ENCODE results near the gene KRTAP10-7. TPM values are rescaled to one million over a fixed set of nuclear protein-coding genes. Genes with fewer than 3 reads are reported as not detected.
A peak's percentile ranks its signal among the peaks of the same experiment; 100 is the strongest.
"Not testable (repeated sequence)": the region's sequence is repeated elsewhere in the genome, so short reads cannot be mapped to it uniquely, and the experiment has no call there.

KRTAP10-7 gene
- polyA plus RNA-seq, 3 donors: not detected

DNA sequence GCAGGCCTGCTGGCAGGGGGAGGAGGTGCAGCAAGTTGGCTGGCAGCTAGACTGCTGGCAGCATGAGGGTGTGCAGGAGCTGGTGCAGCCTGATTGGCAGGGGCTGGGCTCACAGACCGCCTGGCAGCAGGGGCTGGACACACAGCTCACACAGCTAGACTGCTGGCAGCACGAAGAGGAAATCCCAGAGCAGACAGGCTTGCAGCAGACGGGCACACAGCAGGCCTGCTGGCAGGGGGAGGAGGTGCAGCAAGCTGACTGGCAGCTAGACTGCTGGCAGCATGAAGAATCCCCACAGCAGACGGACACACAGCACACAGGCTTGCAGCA, 8.6 kb upstream of the KRTAP10-7 start:
- H3K9me3 Mint-ChIP-seq; H3K4me3 Mint-ChIP-seq; H3K4me3 ChIP-seq (replicated peaks in 1 of 3; ENCODE audit: low read depth in 2 of 3, low read length in 3 of 3); H3K27ac Mint-ChIP-seq; DNase-seq; H2AFZ ChIP-seq (ENCODE audit: insufficient read depth, low read depth, low read length, poor library complexity, severe bottlenecking); H3K9ac ChIP-seq (ENCODE audit: insufficient read depth, low read length, poor library complexity, severe bottlenecking); H3K9me3 ChIP-seq (replicated peaks in 1 of 2; ENCODE audit: control insufficient read depth in 1 of 2, insufficient read depth in 1 of 2, low read length in 2 of 2); H3K36me3 Mint-ChIP-seq; H3K4me1 ChIP-seq (ENCODE audit: control insufficient read depth in 1 of 2, insufficient read depth in 2 of 2, low read length in 2 of 2); H3K36me3 ChIP-seq (replicated peaks in 1 of 2; ENCODE audit: control insufficient read depth in 1 of 2, insufficient read depth in 2 of 2, low read length in 2 of 2); H4K20me1 ChIP-seq (ENCODE audit: insufficient read depth, low read length); H3K4me2 ChIP-seq (replicated peaks; ENCODE audit: extremely low read depth, low read length, poor library complexity, severe bottlenecking); H3K27ac ChIP-seq (ENCODE audit: low read depth in 1 of 2, low read length in 2 of 2); H3K27me3 ChIP-seq (ENCODE audit: control insufficient read depth in 2 of 2, insufficient read depth in 2 of 2, low read length in 2 of 2); intact Hi-C loops (cut with micrococcal nuclease); H3K4me1 Mint-ChIP-seq; H3K79me2 ChIP-seq (ENCODE audit: insufficient read depth, low read length): not testable (repeated sequence)
- peaks cover 2 to 30% (median 8%) of the 10 kb centered on the region in 3 donors for H3K27me3 Mint-ChIP-seq (ENCODE audit: low read depth in 3 of 3)
- WGBS (ENCODE audit: insufficient coverage): no CpG with 5 or more reads among the region's 4 CpGs

DNA sequence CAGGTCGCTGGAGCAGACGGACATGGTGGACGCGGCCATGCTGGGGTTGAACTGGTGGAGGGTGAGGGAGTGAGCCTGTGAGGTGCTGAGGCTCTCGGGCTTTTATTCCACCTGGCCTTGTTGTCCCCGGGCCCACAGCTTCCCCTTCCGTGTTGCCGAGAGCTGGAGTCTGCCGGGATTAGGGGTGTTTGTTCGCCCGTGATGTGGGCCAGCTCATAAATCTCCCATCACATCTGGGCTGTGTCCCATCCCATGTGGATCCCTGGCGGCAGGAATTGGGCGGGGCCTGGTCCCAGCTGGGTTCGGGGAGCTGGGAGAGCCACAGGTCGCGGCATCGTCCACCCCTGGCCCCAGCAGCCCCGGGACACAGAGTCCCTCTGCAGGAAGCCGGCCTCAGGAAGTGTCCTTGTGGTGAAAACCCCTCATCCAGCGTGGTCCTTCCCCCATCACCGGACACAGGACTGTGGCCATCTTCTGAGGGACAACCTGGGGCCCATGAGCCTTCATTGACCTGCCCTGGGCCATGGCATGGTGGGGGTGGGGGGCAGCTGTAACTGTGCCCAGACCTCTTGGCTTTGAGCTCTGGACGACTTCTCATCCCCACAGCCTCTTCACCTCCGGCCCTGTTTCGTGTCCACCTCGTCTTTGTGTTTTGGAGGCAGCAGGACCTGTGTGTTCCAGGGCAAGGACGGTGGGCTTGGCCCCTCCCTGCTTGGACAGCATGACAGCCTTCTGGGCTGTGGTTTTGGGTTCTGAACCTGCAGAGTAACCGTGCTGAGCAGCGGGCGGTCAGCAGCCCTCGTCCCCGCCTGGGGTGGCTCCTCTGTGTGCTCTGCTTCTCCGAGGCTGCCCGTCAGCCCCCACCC, 7.7 kb upstream of the KRTAP10-7 start, which contains the start of gene KRTAP10-6:
TSS of gene KRTAP10-6 (minus strand) at position 60 of the 866 bp plus-strand sequence. CDS start at position 39, 21 bp downstream.
- H3K9ac ChIP-seq (ENCODE audit: insufficient read depth, low read length, poor library complexity, severe bottlenecking): no peak within 1 kb of the TSS
- H3K27ac ChIP-seq (ENCODE audit: low read depth in 1 of 2, low read length in 2 of 2): no peak within 1 kb of the TSS
- H2AFZ ChIP-seq (ENCODE audit: insufficient read depth, low read depth, low read length, poor library complexity, severe bottlenecking): no peak within 1 kb of the TSS
- no peaks in the 10 kb centered on the region for H3K9me3 ChIP-seq (replicated peaks in 1 of 2; ENCODE audit: control insufficient read depth in 1 of 2, insufficient read depth in 1 of 2, low read length in 2 of 2)
- no peaks in the 10 kb centered on the region for H3K9me3 Mint-ChIP-seq
- H3K79me2 ChIP-seq (ENCODE audit: insufficient read depth, low read length): no peaks in the 10 kb centered on the region
- no peaks in the 10 kb centered on the region for H3K4me1 Mint-ChIP-seq
- H3K27me3 ChIP-seq (ENCODE audit: control insufficient read depth in 2 of 2, insufficient read depth in 2 of 2, low read length in 2 of 2): no peaks in the 10 kb centered on the region
- H3K27me3 Mint-ChIP-seq (ENCODE audit: low read depth in 3 of 3): peaks cover 0 to 31% (median 8%) of the 10 kb centered on the region in 3 donors
- no peak within 1 kb of the TSS for H3K4me3 ChIP-seq (replicated peaks in 1 of 3; ENCODE audit: low read depth in 2 of 3, low read length in 3 of 3)
- peak within 1 kb of the TSS in 1 of 7 donors; percentile 41 for H3K27ac Mint-ChIP-seq
- no peaks in the 10 kb centered on the region for H3K4me1 ChIP-seq (ENCODE audit: control insufficient read depth in 1 of 2, insufficient read depth in 2 of 2, low read length in 2 of 2)
- WGBS (ENCODE audit: insufficient coverage): 73% methylated on average over 25 of the region's 33 CpGs
- H3K4me2 ChIP-seq (replicated peaks; ENCODE audit: extremely low read depth, low read length, poor library complexity, severe bottlenecking): no peak within 1 kb of the TSS
- TF ChIP-seq, protein P1, sequence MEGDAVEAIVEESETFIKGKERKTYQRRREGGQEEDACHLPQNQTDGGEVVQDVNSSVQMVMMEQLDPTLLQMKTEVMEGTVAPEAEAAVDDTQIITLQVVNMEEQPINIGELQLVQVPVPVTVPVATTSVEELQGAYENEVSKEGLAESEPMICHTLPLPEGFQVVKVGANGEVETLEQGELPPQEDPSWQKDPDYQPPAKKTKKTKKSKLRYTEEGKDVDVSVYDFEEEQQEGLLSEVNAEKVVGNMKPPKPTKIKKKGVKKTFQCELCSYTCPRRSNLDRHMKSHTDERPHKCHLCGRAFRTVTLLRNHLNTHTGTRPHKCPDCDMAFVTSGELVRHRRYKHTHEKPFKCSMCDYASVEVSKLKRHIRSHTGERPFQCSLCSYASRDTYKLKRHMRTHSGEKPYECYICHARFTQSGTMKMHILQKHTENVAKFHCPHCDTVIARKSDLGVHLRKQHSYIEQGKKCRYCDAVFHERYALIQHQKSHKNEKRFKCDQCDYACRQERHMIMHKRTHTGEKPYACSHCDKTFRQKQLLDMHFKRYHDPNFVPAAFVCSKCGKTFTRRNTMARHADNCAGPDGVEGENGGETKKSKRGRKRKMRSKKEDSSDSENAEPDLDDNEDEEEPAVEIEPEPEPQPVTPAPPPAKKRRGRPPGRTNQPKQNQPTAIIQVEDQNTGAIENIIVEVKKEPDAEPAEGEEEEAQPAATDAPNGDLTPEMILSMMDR (IDR thresholded peaks at IDR 0.05): no peak
- intact Hi-C loops (cut with micrococcal nuclease): no loop called here
- no peaks in the 10 kb centered on the region for H3K36me3 Mint-ChIP-seq
- no peaks in the 10 kb centered on the region for H4K20me1 ChIP-seq (ENCODE audit: insufficient read depth, low read length)
- DNase-seq: no peak
- no peaks in the 10 kb centered on the region for H3K36me3 ChIP-seq (replicated peaks in 1 of 2; ENCODE audit: control insufficient read depth in 1 of 2, insufficient read depth in 2 of 2, low read length in 2 of 2)
- no peak within 1 kb of the TSS for H3K4me3 Mint-ChIP-seq
